22Rv1 (cell line): ENCODE data around the gene PRDM16.

ENCODE experiments used
- H3K27ac ChIP-seq: fragments of 450-650 bp; 2 replicates; pipeline ENCODE4 v1.5.1; 2017
- ZFX ChIP-seq: fragments of 450-650 bp; IDR thresholded peaks from 2 replicates; pipeline ENCODE4 v1.6.1; 2017; ENCODE audit warnings: antibody characterized with exemption, borderline replicate concordance
- TF ChIP-seq, protein P1 (sequence below): fragments of 450-650 bp; IDR thresholded peaks from 2 replicates; pipeline ENCODE4 v1.5.1; 2017; ENCODE audit warnings: mild to moderate bottlenecking

Gene PRDM16

DNA sequence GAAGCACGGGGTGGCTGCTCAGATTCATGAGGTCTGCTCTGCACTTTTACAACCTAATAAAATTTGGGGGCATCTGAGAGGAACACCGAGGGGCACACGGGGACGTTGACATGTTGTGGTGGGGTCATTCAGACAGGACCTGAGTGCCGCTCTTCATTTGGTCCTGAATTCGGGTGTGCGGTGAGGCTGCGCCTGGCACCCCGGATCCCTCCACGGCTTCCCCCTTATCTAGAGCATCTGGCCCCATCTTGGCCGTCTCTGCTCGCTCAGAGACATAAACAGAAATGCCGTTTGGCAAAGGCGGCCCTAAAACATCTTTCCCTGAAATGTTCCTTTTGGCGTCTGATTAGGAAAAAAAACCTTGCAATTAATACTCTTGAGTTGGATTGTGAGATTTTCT lies 157.2 kb downstream of the PRDM16 start:
- H3K27ac ChIP-seq = no peak overlapping the region
- TF ChIP-seq, protein P1, sequence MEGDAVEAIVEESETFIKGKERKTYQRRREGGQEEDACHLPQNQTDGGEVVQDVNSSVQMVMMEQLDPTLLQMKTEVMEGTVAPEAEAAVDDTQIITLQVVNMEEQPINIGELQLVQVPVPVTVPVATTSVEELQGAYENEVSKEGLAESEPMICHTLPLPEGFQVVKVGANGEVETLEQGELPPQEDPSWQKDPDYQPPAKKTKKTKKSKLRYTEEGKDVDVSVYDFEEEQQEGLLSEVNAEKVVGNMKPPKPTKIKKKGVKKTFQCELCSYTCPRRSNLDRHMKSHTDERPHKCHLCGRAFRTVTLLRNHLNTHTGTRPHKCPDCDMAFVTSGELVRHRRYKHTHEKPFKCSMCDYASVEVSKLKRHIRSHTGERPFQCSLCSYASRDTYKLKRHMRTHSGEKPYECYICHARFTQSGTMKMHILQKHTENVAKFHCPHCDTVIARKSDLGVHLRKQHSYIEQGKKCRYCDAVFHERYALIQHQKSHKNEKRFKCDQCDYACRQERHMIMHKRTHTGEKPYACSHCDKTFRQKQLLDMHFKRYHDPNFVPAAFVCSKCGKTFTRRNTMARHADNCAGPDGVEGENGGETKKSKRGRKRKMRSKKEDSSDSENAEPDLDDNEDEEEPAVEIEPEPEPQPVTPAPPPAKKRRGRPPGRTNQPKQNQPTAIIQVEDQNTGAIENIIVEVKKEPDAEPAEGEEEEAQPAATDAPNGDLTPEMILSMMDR = no peak
- no peak for TF ChIP-seq ZFX

DNA sequence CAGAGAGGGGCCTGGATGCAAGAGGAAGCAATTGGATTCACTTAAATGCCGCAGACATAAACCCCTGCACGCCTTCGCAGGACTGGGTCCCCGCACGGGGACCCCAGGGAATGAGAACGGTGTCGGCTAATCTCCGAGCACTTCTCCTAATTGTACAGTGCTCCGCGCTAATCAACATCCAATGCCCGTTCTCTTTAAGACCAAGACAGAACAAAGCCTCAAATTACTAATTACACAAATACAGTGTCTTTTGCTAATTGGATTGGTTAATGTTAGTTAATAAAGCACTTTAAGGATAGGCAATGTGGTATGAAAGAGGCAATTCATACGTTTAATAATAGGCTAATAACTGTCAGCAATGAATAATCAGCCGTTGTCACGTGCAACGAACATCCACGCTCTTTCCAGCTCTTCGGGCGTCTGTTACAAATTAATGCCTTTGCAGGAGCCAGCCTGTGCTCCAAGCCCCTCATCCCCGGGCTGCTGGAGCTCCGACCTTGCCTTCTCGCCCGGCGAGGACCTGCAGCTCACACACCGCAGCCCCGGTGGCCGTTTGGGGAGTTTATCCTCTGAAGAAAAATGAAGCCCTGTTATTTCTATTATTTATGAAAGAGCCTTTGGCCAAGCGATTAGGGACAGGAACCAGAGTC lies 157.8 kb downstream of the PRDM16 start:
- H3K27ac ChIP-seq = no peak overlapping the region
- TF ChIP-seq, protein P1 = no peak
- no peak for TF ChIP-seq ZFX

DNA sequence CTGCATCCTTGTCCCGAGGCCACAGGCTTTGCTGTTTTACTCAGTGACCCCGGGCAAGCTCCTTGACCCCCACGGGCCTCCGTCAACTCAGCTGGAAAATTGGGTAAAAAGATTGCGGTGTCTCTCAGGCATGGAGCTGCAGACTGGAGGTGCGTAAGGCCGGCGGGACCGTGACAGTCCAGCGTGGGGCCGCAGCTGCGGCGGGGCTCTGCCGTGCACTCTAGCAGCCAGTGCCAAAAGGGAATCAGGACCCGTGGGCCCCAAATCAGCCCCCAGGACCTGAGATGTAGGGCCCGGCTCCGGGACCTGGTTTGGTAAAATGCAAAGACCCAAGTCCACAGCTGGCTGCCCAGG lies 158.3 kb downstream of the PRDM16 start:
- H3K27ac ChIP-seq = no peak overlapping the region
- TF ChIP-seq, protein P1 = no peak
- TF ChIP-seq ZFX = no peak

- no peak for TF ChIP-seq ZFX
- TF ChIP-seq, protein P1 = no peak
- H3K27ac ChIP-seq = no peak overlapping the region
Measured at GRCh38 chr1:3227893-3228292, 158.9 kb downstream of the PRDM16 start.

GRCh38 chr1:3229081-3229725 lies 160.2 kb downstream of the PRDM16 start:
- TF ChIP-seq ZFX = no peak
- TF ChIP-seq, protein P1 = no peak
- no peak overlapping the region for H3K27ac ChIP-seq

DNA sequence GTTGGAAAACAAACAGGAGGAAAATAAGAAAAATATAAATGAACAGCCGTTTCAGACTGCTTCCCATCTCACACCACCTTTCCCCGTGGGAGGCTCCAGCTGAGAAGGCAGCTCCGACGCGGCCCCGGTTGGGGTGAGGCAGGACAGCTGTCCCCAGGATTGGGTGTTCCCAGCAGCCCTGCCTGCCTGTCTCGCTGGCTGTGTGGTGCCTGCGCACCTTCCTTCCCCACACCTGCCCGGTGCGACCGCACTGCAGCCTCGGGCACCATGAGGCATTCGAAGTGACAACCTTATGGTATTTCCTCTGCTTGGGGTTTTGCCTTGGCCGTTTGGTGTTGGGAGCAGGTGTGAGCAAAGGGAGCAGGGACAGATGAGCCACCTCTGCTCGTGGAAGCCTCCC lies 161.6 kb downstream of the PRDM16 start:
- H3K27ac ChIP-seq = no peak overlapping the region
- TF ChIP-seq ZFX = no peak
- TF ChIP-seq, protein P1 = no peak

DNA sequence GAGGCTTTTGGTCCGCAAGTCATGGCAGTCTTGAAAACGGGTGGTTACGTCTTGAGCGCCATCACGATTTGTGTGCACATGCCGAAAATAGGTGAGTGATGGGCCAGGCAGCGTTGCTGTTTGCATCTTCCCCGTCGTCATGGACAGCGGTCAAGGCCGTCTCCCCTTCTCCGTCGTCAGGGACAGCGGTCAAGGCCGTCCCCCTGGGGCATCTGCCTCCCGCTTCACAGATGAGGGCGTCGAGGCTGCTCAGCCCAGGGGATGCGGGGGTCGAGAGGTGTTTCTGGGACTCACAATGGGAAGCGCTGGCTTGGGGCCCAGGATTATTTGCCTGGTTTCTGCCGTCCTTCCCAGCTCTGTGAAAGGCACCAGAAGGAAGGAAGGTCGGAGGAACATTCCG lies 162.2 kb downstream of the PRDM16 start:
- H3K27ac ChIP-seq = no peak overlapping the region
- no peak for TF ChIP-seq ZFX
- TF ChIP-seq, protein P1 = no peak
